Tibial artery (tissue), 4 donors: ENCODE results near the gene HNRNPA2B1.

Experiments used
- DNase-seq, 2 donors: peaks; one replicate each; pipeline ENCODE4 v3.0.0-alpha.2; 2019
- H3K27ac ChIP-seq, 2 donors: fragments of 200-600 bp; sonication (generic) in 1 of 2; 1 replicate in 1 of 2; 2 replicates in 1 of 2; pipeline ENCODE4 v1.5.1; 2018 to 2019; ENCODE audit warnings: mild to moderate bottlenecking in 1 of 2
- H3K27me3 ChIP-seq, 2 donors: fragments of 200-600 bp; sonication (generic) in 1 of 2; one replicate each; pipeline versions ENCODE4 v1.5.1 to v1.6.0; 2016 to 2019
- H3K36me3 ChIP-seq, 3 donors: fragments of 200-600 bp; sonication (generic) in 2 of 3; one replicate each; pipeline ENCODE4 v1.5.1; 2016 to 2019; ENCODE audit warnings: mild to moderate bottlenecking in 2 of 3
- H3K4me1 ChIP-seq, 4 donors: fragments of 200-600 bp; sonication (generic) in 2 of 4; 1 replicate in 3 of 4; 2 replicates in 1 of 4; pipeline ENCODE4 v1.5.1; 2016 to 2019
- H3K4me3 ChIP-seq, 2 donors: fragments of 200-600 bp; sonication (generic) in 1 of 2; 1 replicate in 1 of 2; 2 replicates in 1 of 2; pipeline ENCODE4 v1.5.1; 2018 to 2019; ENCODE audit warnings: mild to moderate bottlenecking in 2 of 2
- H3K9me3 ChIP-seq, 3 donors: fragments of 200-600 bp; sonication (generic) in 1 of 3; one replicate each; pipeline ENCODE4 v1.5.1; 2016 to 2019
- CTCF ChIP-seq, 2 experiments: fragments of 200-600 bp in 1 of 2; fragments of 450-650 bp in 1 of 2; IDR thresholded peaks; one replicate each; pipeline ENCODE4 v1.5.1; 2017 to 2019; ENCODE audit warnings: antibody characterized with exemption in 2 of 2, mild to moderate bottlenecking in 1 of 2, moderate library complexity in 1 of 2
- intact Hi-C: fragments of 100-400 bp; cut with DNase I; formaldehyde crosslinking; loops from one replicate; pipeline ENCODE4 v1.15.0; 2023; ENCODE audit warnings: low total_unique reads

HNRNPA2B1 gene

GRCh38 chr7:26212921-26213718 lies 12.6 kb upstream of the HNRNPA2B1 start:
- Histone ChIP-seq H3K4me3 (no peak overlapping the region), H3K9me3 (no peaks in the 10 kb centered on the region), H3K27me3 (no peaks in the 10 kb centered on the region), H3K4me1 (no peaks in the 10 kb centered on the region), H3K36me3 (peaks cover 39 to 44% (median 41%) of the 10 kb centered on the region in 3 donors), H3K27ac (no peak overlapping the region)
- no peak for TF ChIP-seq CTCF (IDR thresholded peaks at IDR 0.05)
- DNase-seq: no peak
- intact Hi-C loops: no loop called here

GRCh38 chr7:26208040-26208439 lies 7.5 kb upstream of the HNRNPA2B1 start:
- DNase-seq: no peak
- no peaks in the 10 kb centered on the region for H3K27me3 ChIP-seq
- H3K27ac ChIP-seq: no peak overlapping the region
- peaks cover 0 to 29% (median 16%) of the 10 kb centered on the region in 4 donors for H3K4me1 ChIP-seq
- H3K9me3 ChIP-seq: no peaks in the 10 kb centered on the region
- no peak for TF ChIP-seq CTCF (IDR thresholded peaks at IDR 0.05)
- no peak overlapping the region for H3K4me3 ChIP-seq
- intact Hi-C loops: loop anchor here (10.0 kb wide), 1 partner anchor 647 kb away; no protein-coding TSS in a partner anchor
- peaks cover 56 to 65% (median 62%) of the 10 kb centered on the region in 3 donors for H3K36me3 ChIP-seq

GRCh38 chr7:26203016-26203415 lies 2.5 kb upstream of the HNRNPA2B1 start:
- intact Hi-C loops: loop anchor here (5.0 to 10.0 kb wide), 3 partner anchors 346 to 959 kb away; no protein-coding TSS in a partner anchor
- TF ChIP-seq CTCF (IDR thresholded peaks at IDR 0.05): no peak
- H3K4me3 ChIP-seq: peak overlapping the region; percentile 74 to 91
- peak overlapping the region; percentile 99 for H3K27ac ChIP-seq
- no peaks in the 10 kb centered on the region for H3K9me3 ChIP-seq
- H3K36me3 ChIP-seq: peaks cover 16 to 23% (median 17%) of the 10 kb centered on the region in 3 donors
- DNase-seq: no peak
- H3K27me3 ChIP-seq: no peaks in the 10 kb centered on the region
- H3K4me1 ChIP-seq: peaks cover 0 to 30% (median 17%) of the 10 kb centered on the region in 4 donors

GRCh38 chr7:26202019-26202990 lies 1.8 kb upstream of the HNRNPA2B1 start:
- Histone ChIP-seq H3K4me1 (peaks cover 0 to 36% (median 18%) of the 10 kb centered on the region in 4 donors), H3K4me3 (peak overlapping the region; percentile 74 to 91), H3K36me3 (peaks cover 13 to 19% (median 16%) of the 10 kb centered on the region in 3 donors), H3K9me3 (no peaks in the 10 kb centered on the region), H3K27me3 (no peaks in the 10 kb centered on the region), H3K27ac (peak overlapping the region; percentile 99)
- TF ChIP-seq CTCF (IDR thresholded peaks at IDR 0.05): no peak
- peak in 1 of 2 donors; percentile 56 for DNase-seq
- intact Hi-C loops: loop anchor here (5.0 to 10.0 kb wide), 3 partner anchors 345 to 960 kb away; no protein-coding TSS in a partner anchor

GRCh38 chr7:26201247-26202018 lies 887 bp upstream of the HNRNPA2B1 start, which contains the start of gene CBX3:
Gene CBX3 (plus strand): TSS chr7:26201745. CDS start chr7:26202999, 1,254 bp downstream.
- peak; percentile 88 to 95 for DNase-seq
- intact Hi-C loops: loop anchor here (5.0 to 10.0 kb wide), 3 partner anchors 344 to 961 kb away; no protein-coding TSS in a partner anchor
- H3K9me3 ChIP-seq: no peaks in the 10 kb centered on the region
- H3K36me3 ChIP-seq: peaks cover 13 to 19% (median 16%) of the 10 kb centered on the region in 3 donors
- H3K27me3 ChIP-seq: no peaks in the 10 kb centered on the region
- peak in 1 of 2 experiments; percentile 5 for TF ChIP-seq CTCF (IDR thresholded peaks at IDR 0.05)
- peak within 1 kb of the TSS; percentile 74 to 91 for H3K4me3 ChIP-seq
- H3K27ac ChIP-seq: peak within 1 kb of the TSS; percentile 99
- H3K4me1 ChIP-seq: peaks cover 0 to 45% (median 27%) of the 10 kb centered on the region in 4 donors
